Effector memory CD8-positive, alpha-beta T cell (primary cell): ENCODE measurements around the gene LRP5.
"Not testable (repeated sequence)": the region's sequence is repeated elsewhere in the genome, so short reads cannot be mapped to it uniquely, and the experiment has no call there.

Experiments used
- ATAC-seq: fragments of 150-1000 bp; cut with Tn5 transposase; replicated peaks from 2 replicates; pipeline ENCODE4 v1.10.0; 2021; ENCODE audit warnings: mild to moderate bottlenecking, moderate library complexity
- DNase-seq, 3 experiments: peaks; one replicate each; pipeline ENCODE4 v3.0.0; 2021
- H3K27ac Mint-ChIP-seq, 2 donors: one replicate each; pipeline ENCODE4 v1.8.0; 2022; ENCODE audit warnings: mild to moderate bottlenecking in 2 of 2, mixed read lengths in 2 of 2, moderate library complexity in 2 of 2
- H3K27me3 Mint-ChIP-seq, 2 donors: one replicate each; pipeline ENCODE4 v1.8.0; 2022; ENCODE audit warnings: mixed read lengths in 2 of 2
- H3K36me3 Mint-ChIP-seq: one replicate; pipeline ENCODE4 v1.8.0; 2022; ENCODE audit warnings: mild to moderate bottlenecking, moderate library complexity, mixed read lengths; ENCODE audit not compliant: insufficient read depth
- H3K4me1 Mint-ChIP-seq, 2 donors: one replicate each; pipeline ENCODE4 v1.8.0; 2022; ENCODE audit warnings: low read depth in 2 of 2, mixed read lengths in 2 of 2
- H3K4me3 Mint-ChIP-seq, 2 donors: one replicate each; pipeline ENCODE4 v1.8.0; 2022; ENCODE audit warnings: mild to moderate bottlenecking in 2 of 2, mixed read lengths in 2 of 2, moderate library complexity in 2 of 2
- H3K9me3 Mint-ChIP-seq, 2 donors: one replicate each; pipeline ENCODE4 v1.8.0; 2022; ENCODE audit warnings: mixed read lengths in 2 of 2

LRP5 gene

GRCh38 chr11:68295271-68295670 lies 17.1 kb upstream of the LRP5 start:
- Mint-ChIP-seq H3K27ac (no peak overlapping the region), H3K36me3 (no peaks in the 10 kb centered on the region), H3K4me1 (peaks cover 0 to 1% of the 10 kb centered on the region in 2 donors), H3K9me3 (no peaks in the 10 kb centered on the region), H3K27me3 (peaks cover 0 to 15% of the 10 kb centered on the region in 2 donors), H3K4me3 (no peak overlapping the region)
- DNase-seq = no peak
- no peak for ATAC-seq

DNA sequence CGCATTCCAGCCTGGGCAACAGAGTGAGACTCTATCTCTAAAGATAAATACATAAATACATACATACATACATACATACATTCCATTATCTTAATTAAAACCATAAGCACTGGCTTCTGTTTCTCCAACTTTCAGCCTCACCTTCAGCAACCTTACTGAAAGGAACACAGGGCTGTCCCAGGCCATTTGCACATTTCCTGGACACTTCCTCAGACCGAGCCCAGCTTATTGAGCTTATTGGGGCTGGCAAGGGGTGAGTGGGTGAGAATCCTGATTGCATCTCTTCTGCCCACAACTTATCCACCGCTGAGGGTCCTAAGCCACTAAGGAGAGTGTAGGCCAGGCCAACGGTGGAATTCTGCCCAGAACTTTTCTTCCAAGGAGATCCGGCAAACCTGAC lies 16.5 kb upstream of the LRP5 start:
- H3K27me3 Mint-ChIP-seq = peaks cover 0 to 15% of the 10 kb centered on the region in 2 donors
- no peaks in the 10 kb centered on the region for H3K9me3 Mint-ChIP-seq
- DNase-seq (no peak), ATAC-seq (no peak)
- H3K27ac Mint-ChIP-seq = no peak overlapping the region
- peaks cover 0 to 1% of the 10 kb centered on the region in 2 donors for H3K4me1 Mint-ChIP-seq
- no peak overlapping the region for H3K4me3 Mint-ChIP-seq
- H3K36me3 Mint-ChIP-seq = no peaks in the 10 kb centered on the region

- H3K36me3 Mint-ChIP-seq = no peaks in the 10 kb centered on the region
- DNase-seq (no peak), ATAC-seq (no peak)
- peak overlapping the region in 1 of 2 donors; percentile 72 for H3K27ac Mint-ChIP-seq
- H3K4me3 Mint-ChIP-seq = peak overlapping the region in 1 of 2 donors; percentile 22
- no peaks in the 10 kb centered on the region for H3K9me3 Mint-ChIP-seq
- peaks cover 0 to 15% of the 10 kb centered on the region in 2 donors for H3K27me3 Mint-ChIP-seq
- peaks cover 0 to 1% of the 10 kb centered on the region in 2 donors for H3K4me1 Mint-ChIP-seq
These were observed 15.9 kb upstream of the LRP5 start for GRCh38 chr11:68296344-68297051.

- no peaks in the 10 kb centered on the region for H3K9me3 Mint-ChIP-seq
- no peak overlapping the region for H3K27ac Mint-ChIP-seq
- no peaks in the 10 kb centered on the region for H3K36me3 Mint-ChIP-seq
- no peak overlapping the region for H3K4me3 Mint-ChIP-seq
- H3K27me3 Mint-ChIP-seq = peaks cover 0 to 15% of the 10 kb centered on the region in 2 donors
- DNase-seq (no peak), ATAC-seq (no peak)
- peaks cover 0 to 1% of the 10 kb centered on the region in 2 donors for H3K4me1 Mint-ChIP-seq
These were observed 15.4 kb upstream of the LRP5 start for GRCh38 chr11:68297052-68297378.

DNA sequence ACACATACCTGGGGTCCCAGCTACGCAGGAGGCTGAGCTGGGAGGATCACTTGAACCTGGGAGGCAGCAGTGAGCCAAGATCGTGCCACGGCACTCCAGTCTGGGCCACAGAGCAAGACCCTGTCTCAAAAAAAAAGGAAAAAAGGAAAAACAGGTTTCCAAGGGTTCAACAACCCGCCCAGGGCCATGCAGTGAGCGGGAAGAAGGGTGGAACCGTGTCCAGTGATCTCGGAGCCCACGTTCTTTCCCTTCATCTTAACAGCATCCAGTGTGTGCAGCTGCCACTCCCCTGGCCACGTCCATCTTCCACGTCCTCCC lies 14.9 kb upstream of the LRP5 start:
- Mint-ChIP-seq H3K4me3 (no peak overlapping the region), H3K4me1 (peaks cover 0 to 1% of the 10 kb centered on the region in 2 donors), H3K27ac (no peak overlapping the region)

DNA sequence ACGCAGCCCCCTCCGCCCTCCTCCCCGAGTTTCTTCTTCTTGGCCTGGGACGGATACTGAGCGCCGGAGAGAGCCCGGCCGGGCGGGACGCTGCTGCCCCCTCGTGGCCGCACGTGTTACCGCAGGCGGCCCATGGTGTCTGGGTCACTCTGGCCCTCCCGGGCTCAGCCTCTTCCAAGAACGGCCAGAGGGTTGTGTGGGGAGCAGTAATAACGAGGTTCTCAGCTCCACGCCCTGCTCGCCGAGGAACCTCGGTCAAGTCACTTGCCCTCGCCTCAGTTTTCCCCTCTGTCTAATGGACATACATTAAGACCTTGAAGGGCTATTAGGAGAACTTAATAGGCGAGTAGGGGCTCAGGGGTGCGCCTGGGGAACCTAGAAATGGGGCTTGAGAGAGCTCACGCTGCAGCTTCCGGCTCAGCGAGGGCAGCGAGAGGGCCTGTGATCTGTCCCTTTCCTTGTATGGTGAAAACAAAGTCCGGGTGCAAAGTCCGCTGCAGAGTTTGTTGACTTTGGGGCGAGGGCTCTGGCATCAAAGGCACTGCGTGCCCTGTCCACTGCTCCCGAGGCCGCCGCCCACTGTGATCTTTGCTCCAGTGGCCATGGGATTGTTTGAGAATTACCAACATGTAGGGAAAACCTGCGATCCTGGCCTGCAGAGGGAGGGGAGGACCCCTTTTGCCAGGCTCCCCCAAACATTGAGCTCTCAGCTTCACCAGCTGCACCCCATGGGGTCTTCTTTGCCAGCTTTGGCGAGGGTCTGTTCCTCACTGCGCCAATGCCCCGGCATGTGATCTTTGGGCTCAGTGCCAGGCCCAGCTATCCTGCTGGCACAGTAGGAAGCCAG lies 14.4 kb upstream of the LRP5 start:
- DNase-seq (peak; percentile 69 to 78 (median 75)), ATAC-seq (peak; percentile 98)

More for the DNA sequence above, 14.9 kb upstream of the LRP5 start:
- ATAC-seq = no peak
- Mint-ChIP-seq H3K36me3 (no peaks in the 10 kb centered on the region), H3K27me3 (peaks cover 0 to 15% of the 10 kb centered on the region in 2 donors), H3K9me3 (no peaks in the 10 kb centered on the region)
- no peak for DNase-seq

DNA sequence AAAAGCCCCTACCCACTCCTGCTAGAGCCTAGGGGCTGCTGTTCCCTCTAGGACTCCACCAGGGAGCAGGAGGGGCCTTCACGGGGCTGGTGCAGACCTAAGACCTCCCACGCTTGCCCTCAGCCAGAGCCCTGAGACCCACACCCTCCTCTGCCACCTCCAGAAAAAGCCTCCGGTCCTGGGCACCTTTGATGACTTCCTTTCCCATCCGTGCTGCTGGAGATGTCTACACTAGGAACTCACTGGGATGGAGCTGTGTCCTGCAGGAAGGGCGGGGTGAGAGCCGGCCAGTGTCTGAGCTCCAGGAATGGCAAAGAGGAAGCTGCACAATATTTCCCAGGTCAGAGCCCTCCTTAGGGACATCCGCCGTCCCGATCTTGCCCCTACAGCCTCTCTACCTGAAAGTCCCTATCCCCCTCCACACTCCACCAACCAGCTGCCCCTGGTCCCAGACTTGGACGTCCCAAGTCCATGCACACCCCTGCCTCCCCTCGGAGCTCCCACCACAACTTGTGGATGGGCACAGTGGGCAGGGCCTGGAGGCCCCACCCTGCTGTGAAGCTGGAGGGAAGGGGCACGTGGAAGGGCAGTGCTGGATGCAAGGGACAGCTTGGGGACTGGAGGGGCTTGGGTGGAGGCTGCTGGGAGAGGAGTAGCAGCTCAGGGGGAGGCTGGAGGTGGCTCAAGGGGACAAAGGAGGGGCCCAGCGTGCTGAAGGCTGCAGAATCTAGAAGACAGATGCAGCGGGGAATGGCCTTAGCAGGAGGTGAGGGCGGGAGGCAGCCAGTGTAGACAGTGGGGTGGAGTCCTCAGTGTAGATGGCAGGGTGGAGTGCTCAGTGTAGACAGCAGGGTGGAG lies 13.5 kb upstream of the LRP5 start:
- H3K4me3 Mint-ChIP-seq = no peak overlapping the region
- H3K36me3 Mint-ChIP-seq = no peaks in the 10 kb centered on the region
- no peak for ATAC-seq
- H3K9me3 Mint-ChIP-seq = no peaks in the 10 kb centered on the region
- H3K27ac Mint-ChIP-seq = no peak overlapping the region
- H3K27me3 Mint-ChIP-seq = peaks cover 0 to 15% of the 10 kb centered on the region in 2 donors
- no peak for DNase-seq
- peaks cover 0 to 1% of the 10 kb centered on the region in 2 donors for H3K4me1 Mint-ChIP-seq

More for the DNA sequence above, 14.4 kb upstream of the LRP5 start:
- Mint-ChIP-seq H3K27ac (no peak overlapping the region), H3K9me3 (no peaks in the 10 kb centered on the region), H3K36me3 (no peaks in the 10 kb centered on the region), H3K4me1 (peaks cover 0 to 1% of the 10 kb centered on the region in 2 donors), H3K4me3 (no peak overlapping the region), H3K27me3 (peaks cover 0 to 15% of the 10 kb centered on the region in 2 donors)

DNA sequence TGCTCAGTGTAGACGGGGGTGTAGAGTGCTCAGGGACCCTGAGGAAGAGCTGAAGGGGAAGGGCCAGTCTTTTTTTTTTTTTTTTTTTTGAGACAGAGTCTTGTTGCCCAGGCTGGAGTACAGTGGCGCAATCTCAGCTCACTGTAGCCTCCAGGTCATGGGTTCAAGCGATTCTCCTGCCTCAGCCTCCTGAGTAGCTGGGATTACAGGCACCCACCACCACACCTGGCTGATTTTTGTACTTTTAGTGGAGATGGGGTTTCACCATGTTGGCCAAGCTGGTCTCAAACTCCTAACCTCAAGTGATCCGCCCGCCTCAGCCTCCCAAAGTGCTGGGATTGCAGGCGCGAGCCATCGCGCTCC lies 12.9 kb upstream of the LRP5 start:
- not testable (repeated sequence) for H3K27ac Mint-ChIP-seq, H3K4me3 Mint-ChIP-seq, DNase-seq, H3K36me3 Mint-ChIP-seq, H3K9me3 Mint-ChIP-seq, H3K4me1 Mint-ChIP-seq, ATAC-seq
- peaks cover 0 to 15% of the 10 kb centered on the region in 2 donors for H3K27me3 Mint-ChIP-seq

DNA sequence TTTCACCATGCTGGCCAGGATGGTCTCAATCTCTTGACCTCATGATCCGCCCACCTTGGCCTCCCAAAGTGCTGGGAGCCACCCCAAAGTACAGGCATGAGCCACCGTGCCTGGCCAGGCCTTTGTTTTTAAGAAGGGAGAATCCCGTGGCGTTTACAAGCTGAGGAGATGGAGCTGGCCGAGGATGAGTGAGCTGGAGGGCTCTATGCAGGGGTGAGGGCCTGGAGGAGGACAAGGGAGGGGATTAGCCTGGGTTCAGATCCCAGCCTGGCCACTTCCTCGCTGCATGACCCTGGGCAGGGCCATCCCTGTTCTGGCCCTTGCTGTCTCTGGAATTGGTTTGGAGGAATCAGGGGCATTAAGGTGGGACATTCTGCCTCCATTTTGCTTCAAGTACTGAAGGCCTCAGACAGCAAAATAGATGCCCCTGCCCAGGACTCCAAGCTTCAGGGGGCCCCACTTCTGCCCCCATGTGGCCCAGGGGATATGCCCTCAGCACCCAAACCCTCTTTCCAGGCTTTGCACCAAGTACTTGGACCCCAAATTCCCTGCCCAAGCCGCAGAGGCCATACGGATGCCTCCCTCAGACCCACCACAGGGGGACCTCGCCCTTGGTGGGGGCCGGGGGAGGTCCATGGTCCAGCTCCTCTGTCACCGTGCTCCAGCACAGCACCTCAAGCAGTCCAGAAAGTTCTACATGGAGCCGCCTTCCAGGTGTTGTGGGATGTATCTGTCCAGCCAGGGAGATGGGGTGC lies 12.1 kb upstream of the LRP5 start:
- H3K9me3 Mint-ChIP-seq = no peaks in the 10 kb centered on the region
- peaks cover 0 to 15% of the 10 kb centered on the region in 2 donors for H3K27me3 Mint-ChIP-seq
- DNase-seq (no peak), ATAC-seq (no peak)
- H3K4me1 Mint-ChIP-seq = peaks cover 0 to 1% of the 10 kb centered on the region in 2 donors
- no peak overlapping the region for H3K4me3 Mint-ChIP-seq
- no peaks in the 10 kb centered on the region for H3K36me3 Mint-ChIP-seq
- H3K27ac Mint-ChIP-seq = no peak overlapping the region

- Mint-ChIP-seq H3K4me3 (no peak overlapping the region), H3K9me3 (no peaks in the 10 kb centered on the region), H3K36me3 (no peaks in the 10 kb centered on the region), H3K4me1 (peaks cover 1 to 5% of the 10 kb centered on the region in 2 donors), H3K27ac (no peak overlapping the region), H3K27me3 (peaks cover 0 to 15% of the 10 kb centered on the region in 2 donors)
- DNase-seq (no peak), ATAC-seq (no peak)
These were observed 10.1 kb upstream of the LRP5 start for GRCh38 chr11:68302256-68302655.

- DNase-seq (no peak), ATAC-seq (no peak)
- H3K4me1 Mint-ChIP-seq = peaks cover 1 to 5% of the 10 kb centered on the region in 2 donors
- H3K27ac Mint-ChIP-seq = no peak overlapping the region
- no peaks in the 10 kb centered on the region for H3K9me3 Mint-ChIP-seq
- H3K36me3 Mint-ChIP-seq = no peaks in the 10 kb centered on the region
- H3K27me3 Mint-ChIP-seq = peaks cover 0 to 15% of the 10 kb centered on the region in 2 donors
- H3K4me3 Mint-ChIP-seq = no peak overlapping the region
These were observed 9.7 kb upstream of the LRP5 start for GRCh38 chr11:68302670-68303069.

DNA sequence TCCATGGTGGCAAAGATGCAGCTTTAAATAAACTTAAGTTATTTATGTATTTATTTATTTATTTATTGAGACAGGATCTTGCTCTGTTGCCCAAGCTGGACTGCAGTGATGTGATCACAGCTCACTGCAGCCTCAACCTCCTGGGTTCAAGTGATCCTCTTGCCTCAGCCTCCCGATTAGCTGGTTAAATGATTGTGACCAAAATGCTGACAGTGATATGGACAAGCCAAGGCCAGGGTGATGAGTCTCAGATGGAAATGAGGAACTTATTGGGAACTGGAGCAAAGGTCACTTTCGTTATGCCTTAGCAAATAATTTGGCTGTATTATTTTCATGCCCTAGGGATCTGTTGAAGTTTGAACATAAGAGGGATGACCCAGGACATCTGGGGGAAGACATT lies 9.3 kb upstream of the LRP5 start:
- Mint-ChIP-seq H3K27me3 (peaks cover 0 to 13% of the 10 kb centered on the region in 2 donors), H3K4me1 (peaks cover 0 to 5% of the 10 kb centered on the region in 2 donors), H3K9me3 (no peaks in the 10 kb centered on the region), H3K36me3 (no peaks in the 10 kb centered on the region), H3K4me3 (no peak overlapping the region), H3K27ac (no peak overlapping the region)
- no peak for DNase-seq
- ATAC-seq = no peak
